Activated CD4-positive, alpha-beta memory T cell treated with anti-CD3 and anti-CD28 coated beads for 36 hours (primary cell): ENCODE results near the gene VGLL4. TPM values are rescaled to one million over a fixed set of nuclear protein-coding genes. Genes with fewer than 3 reads are reported as not detected.

ENCODE experiments used
- CTCF ChIA-PET: fragments of 350-600 bp; sonication (Branson Sonifier 250); formaldehyde crosslinking; loops from one replicate; lab custom pipeline; 2021; ENCODE audit warnings: antibody characterized with exemption, inconsistent platforms; lab: Charles Lee
- POLR2A ChIA-PET: fragments of 350-600 bp; sonication (Branson Sonifier 250); formaldehyde crosslinking; loops from one replicate; lab custom pipeline; 2021; ENCODE audit warnings: antibody characterized with exemption; lab: Charles Lee
- DNase-seq: peaks from one replicate; pipeline ENCODE4 v3.0.0-alpha.2; 2020
- H3K27ac Mint-ChIP-seq: one replicate; pipeline ENCODE4 v1.8.0; 2021; ENCODE audit warnings: mixed read lengths
- H3K27me3 Mint-ChIP-seq: one replicate; pipeline ENCODE4 v1.8.0; 2021; ENCODE audit warnings: mixed read lengths
- H3K36me3 Mint-ChIP-seq: one replicate; pipeline ENCODE4 v1.8.0; 2021; ENCODE audit warnings: mixed read lengths
- H3K4me1 Mint-ChIP-seq: one replicate; pipeline ENCODE4 v1.8.0; 2021; ENCODE audit warnings: low read depth, mixed read lengths
- H3K4me3 Mint-ChIP-seq: one replicate; pipeline ENCODE4 v1.8.0; 2021; ENCODE audit warnings: mild to moderate bottlenecking, mixed read lengths
- H3K9me3 Mint-ChIP-seq: one replicate; pipeline ENCODE4 v1.8.0; 2021; ENCODE audit warnings: mixed read lengths
- intact Hi-C: fragments of 100-400 bp; cut with micrococcal nuclease; formaldehyde crosslinking; loops from one replicate; pipeline ENCODE4 v1.15.1; 2023
- total RNA-seq, 2 experiments: library from RNA; stranded (reverse); gene quantifications; one replicate each; pipeline ENCODE4 v1.2.3, GENCODE V29; 2021

VGLL4 gene
- total RNA-seq, 2 experiments from 2014 or later = 18.2 to 18.7 TPM

- Mint-ChIP-seq H3K4me1 (peaks cover 3% of the 10 kb centered on the region), H3K27ac (no peak overlapping the region), H3K36me3 (no peaks in the 10 kb centered on the region), H3K4me3 (no peak overlapping the region), H3K27me3 (no peaks in the 10 kb centered on the region), H3K9me3 (no peaks in the 10 kb centered on the region)
- POLR2A ChIA-PET = no interaction called here
- no peak for DNase-seq
- intact Hi-C loops = no loop called here
- CTCF ChIA-PET = no interaction called here
Measured at GRCh38 chr3:11668243-11669235, 24.8 kb upstream of the VGLL4 start.

GRCh38 chr3:11665331-11665730 is 21.6 kb upstream of the VGLL4 start:
- Mint-ChIP-seq H3K36me3 (peaks cover 3% of the 10 kb centered on the region), H3K27me3 (no peaks in the 10 kb centered on the region), H3K9me3 (peaks cover 3% of the 10 kb centered on the region), H3K27ac (no peak overlapping the region), H3K4me1 (no peaks in the 10 kb centered on the region), H3K4me3 (no peak overlapping the region)
- intact Hi-C loops = no loop called here
- DNase-seq = no peak
- POLR2A ChIA-PET = no interaction called here
- CTCF ChIA-PET = no interaction called here

- no peak overlapping the region for H3K4me3 Mint-ChIP-seq
- ChIA-PET POLR2A (no interaction called here), CTCF (no interaction called here)
- H3K9me3 Mint-ChIP-seq = peaks cover 3% of the 10 kb centered on the region
- intact Hi-C loops = no loop called here
- H3K36me3 Mint-ChIP-seq = peaks cover 3% of the 10 kb centered on the region
- no peak overlapping the region for H3K27ac Mint-ChIP-seq
- no peak for DNase-seq
- H3K4me1 Mint-ChIP-seq = no peaks in the 10 kb centered on the region
- no peaks in the 10 kb centered on the region for H3K27me3 Mint-ChIP-seq
Measured at GRCh38 chr3:11662392-11662990, 18.8 kb upstream of the VGLL4 start.

- Mint-ChIP-seq H3K36me3 (peaks cover 3% of the 10 kb centered on the region), H3K4me1 (no peaks in the 10 kb centered on the region), H3K27ac (no peak overlapping the region), H3K4me3 (no peak overlapping the region), H3K27me3 (no peaks in the 10 kb centered on the region), H3K9me3 (peaks cover 3% of the 10 kb centered on the region)
- intact Hi-C loops = no loop called here
- no peak for DNase-seq
- ChIA-PET CTCF (no interaction called here), POLR2A (no interaction called here)
Measured at GRCh38 chr3:11661827-11662226, 18.1 kb upstream of the VGLL4 start.

- no peak overlapping the region for H3K27ac Mint-ChIP-seq
- no peak for DNase-seq
- ChIA-PET CTCF (interaction anchor here (1.4 kb wide), 1 partner anchor 143 kb away, joined by 3 read pairs; no protein-coding TSS in a partner anchor), POLR2A (no interaction called here)
- no peaks in the 10 kb centered on the region for H3K4me1 Mint-ChIP-seq
- H3K27me3 Mint-ChIP-seq = no peaks in the 10 kb centered on the region
- H3K9me3 Mint-ChIP-seq = peaks cover 3% of the 10 kb centered on the region
- no peak overlapping the region for H3K4me3 Mint-ChIP-seq
- peaks cover 3% of the 10 kb centered on the region for H3K36me3 Mint-ChIP-seq
- intact Hi-C loops = no loop called here
Measured at GRCh38 chr3:11661052-11661656, 17.4 kb upstream of the VGLL4 start.

GRCh38 chr3:11660242-11660641 is 16.5 kb upstream of the VGLL4 start:
- H3K4me3 Mint-ChIP-seq = no peak overlapping the region
- CTCF ChIA-PET = interaction anchor here (0.6 to 1.4 kb wide), 3 partner anchors 9 to 144 kb away, joined by 3 read pairs; no protein-coding TSS in a partner anchor
- H3K27ac Mint-ChIP-seq = no peak overlapping the region
- intact Hi-C loops = no loop called here
- DNase-seq = no peak
- H3K27me3 Mint-ChIP-seq = no peaks in the 10 kb centered on the region
- peaks cover 2% of the 10 kb centered on the region for H3K4me1 Mint-ChIP-seq
- peaks cover 3% of the 10 kb centered on the region for H3K36me3 Mint-ChIP-seq
- POLR2A ChIA-PET = interaction anchor here (0.6 kb wide), 1 partner anchor 479 kb away, joined by 3 read pairs; no protein-coding TSS in a partner anchor
- H3K9me3 Mint-ChIP-seq = peaks cover 3% of the 10 kb centered on the region

- intact Hi-C loops = no loop called here
- H3K4me1 Mint-ChIP-seq = peaks cover 2% of the 10 kb centered on the region
Measured at GRCh38 chr3:11658180-11658579, 14.5 kb upstream of the VGLL4 start.

GRCh38 chr3:11655196-11655928 is 11.6 kb upstream of the VGLL4 start:
- Mint-ChIP-seq H3K36me3 (no peaks in the 10 kb centered on the region), H3K27ac (no peak overlapping the region), H3K4me3 (no peak overlapping the region), H3K4me1 (peaks cover 2% of the 10 kb centered on the region), H3K9me3 (no peaks in the 10 kb centered on the region), H3K27me3 (no peaks in the 10 kb centered on the region)
- DNase-seq = peak; percentile 16
- POLR2A ChIA-PET = no interaction called here
- intact Hi-C loops = loop anchor here (1.0 kb wide), 1 partner anchor 149 kb away; no protein-coding TSS in a partner anchor
- CTCF ChIA-PET = interaction anchor here (1.4 to 1.5 kb wide), 2 partner anchors 148 to 276 kb away, joined by 5 to 6 read pairs; no protein-coding TSS in a partner anchor

More at GRCh38 chr3:11658180-11658579, 14.5 kb upstream of the VGLL4 start:
- Mint-ChIP-seq H3K9me3 (peaks cover 3% of the 10 kb centered on the region), H3K27ac (no peak overlapping the region), H3K36me3 (peaks cover 3% of the 10 kb centered on the region), H3K27me3 (no peaks in the 10 kb centered on the region), H3K4me3 (no peak overlapping the region)
- CTCF ChIA-PET = interaction anchor here (1.1 to 1.2 kb wide), 2 partner anchors 8 to 89 kb away, joined by 3 read pairs; no protein-coding TSS in a partner anchor
- DNase-seq = no peak
- POLR2A ChIA-PET = no interaction called here

- no peak for DNase-seq
- Mint-ChIP-seq H3K9me3 (no peaks in the 10 kb centered on the region), H3K4me1 (peaks cover 2% of the 10 kb centered on the region), H3K4me3 (no peak overlapping the region), H3K27ac (no peak overlapping the region), H3K27me3 (no peaks in the 10 kb centered on the region), H3K36me3 (no peaks in the 10 kb centered on the region)
- intact Hi-C loops = loop anchor here (5.0 kb wide), 1 partner anchor 592 kb away; no protein-coding TSS in a partner anchor
- ChIA-PET POLR2A (no interaction called here), CTCF (interaction anchor here (1.4 kb wide), 1 partner anchor 275 kb away, joined by 5 read pairs; no protein-coding TSS in a partner anchor)
Measured at GRCh38 chr3:11654166-11654565, 10.5 kb upstream of the VGLL4 start.

- H3K9me3 Mint-ChIP-seq = no peaks in the 10 kb centered on the region
- H3K4me3 Mint-ChIP-seq = no peak overlapping the region
- peaks cover 2% of the 10 kb centered on the region for H3K4me1 Mint-ChIP-seq
- no peak overlapping the region for H3K27ac Mint-ChIP-seq
- no peaks in the 10 kb centered on the region for H3K27me3 Mint-ChIP-seq
- no peaks in the 10 kb centered on the region for H3K36me3 Mint-ChIP-seq
- CTCF ChIA-PET = interaction anchor here (1.1 to 4.8 kb wide), 2 partner anchors 273 to 318 kb away, joined by 3 to 56 read pairs; no protein-coding TSS in a partner anchor
- no peak for DNase-seq
- POLR2A ChIA-PET = no interaction called here
- intact Hi-C loops = loop anchor here (2.0 to 5.0 kb wide), 2 partner anchors 275 to 591 kb away; no protein-coding TSS in a partner anchor
Measured at GRCh38 chr3:11653298-11654055, 9.8 kb upstream of the VGLL4 start.
